OCI-LY7 (cell line): ENCODE measurements around the gene FDXR. TPM values are rescaled to one million over a fixed set of nuclear protein-coding genes. Genes with fewer than 3 reads are reported as not detected.

Source experiments
- BruUV-seq: library from RNA; stranded (reverse); fragments of 400-500 nt; replicated peaks from 2 replicates; lab custom pipeline; 2021; lab: Mats Ljungman, UMichigan
- CTCF ChIA-PET: fragments of 300-600 bp; sonication (Branson Sonifier 250); formaldehyde crosslinking; loops from one replicate; lab custom pipeline; 2022; ENCODE audit warnings: antibody characterized with exemption; ENCODE audit not compliant: unreplicated experiment; lab: Charles Lee
- POLR2A ChIA-PET: fragments of 300-600 bp; sonication (Branson Sonifier 250); formaldehyde crosslinking; loops from one replicate; lab custom pipeline; 2022; ENCODE audit warnings: antibody characterized with exemption; lab: Charles Lee
- DNase-seq: peaks from one replicate; pipeline ENCODE4 v3.0.0-alpha.2; 2015; ENCODE audit warnings: low spot score
- H2AFZ ChIP-seq: fragments of 200-600 bp; sonication (generic), shearing (Covaris generic); 2 replicates; pipeline ENCODE4 v1.6.1; 2014; ENCODE audit warnings: mild to moderate bottlenecking, antibody characterized with exemption, low read length, moderate library complexity
- H3K27ac ChIP-seq: fragments of 200-600 bp; sonication (generic); 2 replicates; pipeline ENCODE4 v1.5.1; 2014; ENCODE audit warnings: mixed run types, low read depth, mild to moderate bottlenecking, moderate library complexity, low read length, inconsistent platforms; ENCODE audit not compliant: poor library complexity, severe bottlenecking
- H3K36me3 ChIP-seq: fragments of 200-600 bp; sonication (generic); 2 replicates; pipeline ENCODE4 v1.6.1; 2014; ENCODE audit warnings: mild to moderate bottlenecking, antibody characterized with exemption, low read length, moderate library complexity, mixed read lengths; ENCODE audit not compliant: insufficient read depth
- H3K4me1 ChIP-seq: fragments of 200-600 bp; sonication (generic); 2 replicates; pipeline ENCODE4 v1.5.1; 2014; ENCODE audit warnings: mild to moderate bottlenecking, low read length; ENCODE audit not compliant: insufficient read depth, poor library complexity, severe bottlenecking
- H3K4me2 ChIP-seq: fragments of 200-600 bp; sonication (generic); 2 replicates; pipeline ENCODE4 v1.6.1; 2014; ENCODE audit warnings: mild to moderate bottlenecking, low read length
- H3K4me3 ChIP-seq: fragments of 200-600 bp; sonication (generic); 2 replicates; pipeline ENCODE4 v1.5.1; 2014; ENCODE audit warnings: mild to moderate bottlenecking, low read depth, low read length; ENCODE audit not compliant: poor library complexity, severe bottlenecking
- H3K79me2 ChIP-seq: fragments of 200-600 bp; sonication (generic); 2 replicates; pipeline ENCODE4 v1.6.1; 2016; ENCODE audit warnings: low read depth, mild to moderate bottlenecking, low read length, moderate library complexity, mixed read lengths; ENCODE audit not compliant: insufficient read depth
- H3K9me2 ChIP-seq: fragments of 200-600 bp; sonication (generic); 2 replicates; pipeline ENCODE4 v1.6.1; 2016; ENCODE audit warnings: mild to moderate bottlenecking, low read length, mixed read lengths; ENCODE audit not compliant: insufficient read depth
- H3K9me3 ChIP-seq: fragments of 200-600 bp; sonication (generic); 2 replicates; pipeline ENCODE4 v1.6.1; 2014; ENCODE audit warnings: mild to moderate bottlenecking, mixed run types, low read length, mixed read lengths
- H4K20me1 ChIP-seq: fragments of 200-600 bp; sonication (generic); 2 replicates; pipeline ENCODE4 v1.6.1; 2014; ENCODE audit warnings: mild to moderate bottlenecking, antibody characterized with exemption, low read length, moderate library complexity, mixed read lengths; ENCODE audit not compliant: insufficient read depth
- EZH2phosphoT487 ChIP-seq: fragments of 200-600 bp; sonication (generic); IDR thresholded peaks from 2 replicates; pipeline ENCODE4 v1.6.1; 2018; ENCODE audit warnings: low read depth, borderline replicate concordance, mild to moderate bottlenecking, mixed run types, antibody characterized with exemption, low read length, moderate library complexity, mixed read lengths
- intact Hi-C: fragments of 100-400 bp; cut with micrococcal nuclease; formaldehyde crosslinking; loops from one replicate; pipeline ENCODE4 v1.10.0; 2022; ENCODE audit not compliant: unreplicated experiment
- total RNA-seq, 2 experiments: library from RNA; depleted of rRNA in 1 of 2; stranded (reverse); fragments of >200 nt in 1 of 2; shearing (Covaris generic) in 1 of 2; gene quantifications; 2 replicates each; pipeline ENCODE4 v1.2.3, GENCODE V29; 2014 to 2022
- TF ChIP-seq, protein P1 (sequence below): fragments of 200-600 bp; sonication (generic); conservative IDR thresholded peaks from 2 replicates; pipeline ENCODE4 v1.5.1; 2014; ENCODE audit warnings: mild to moderate bottlenecking, antibody characterized with exemption, low read length, moderate library complexity, mixed read lengths

Gene FDXR
- total RNA-seq, 2 experiments from 2014 or later, result 12.2 to 18.3 TPM

DNA sequence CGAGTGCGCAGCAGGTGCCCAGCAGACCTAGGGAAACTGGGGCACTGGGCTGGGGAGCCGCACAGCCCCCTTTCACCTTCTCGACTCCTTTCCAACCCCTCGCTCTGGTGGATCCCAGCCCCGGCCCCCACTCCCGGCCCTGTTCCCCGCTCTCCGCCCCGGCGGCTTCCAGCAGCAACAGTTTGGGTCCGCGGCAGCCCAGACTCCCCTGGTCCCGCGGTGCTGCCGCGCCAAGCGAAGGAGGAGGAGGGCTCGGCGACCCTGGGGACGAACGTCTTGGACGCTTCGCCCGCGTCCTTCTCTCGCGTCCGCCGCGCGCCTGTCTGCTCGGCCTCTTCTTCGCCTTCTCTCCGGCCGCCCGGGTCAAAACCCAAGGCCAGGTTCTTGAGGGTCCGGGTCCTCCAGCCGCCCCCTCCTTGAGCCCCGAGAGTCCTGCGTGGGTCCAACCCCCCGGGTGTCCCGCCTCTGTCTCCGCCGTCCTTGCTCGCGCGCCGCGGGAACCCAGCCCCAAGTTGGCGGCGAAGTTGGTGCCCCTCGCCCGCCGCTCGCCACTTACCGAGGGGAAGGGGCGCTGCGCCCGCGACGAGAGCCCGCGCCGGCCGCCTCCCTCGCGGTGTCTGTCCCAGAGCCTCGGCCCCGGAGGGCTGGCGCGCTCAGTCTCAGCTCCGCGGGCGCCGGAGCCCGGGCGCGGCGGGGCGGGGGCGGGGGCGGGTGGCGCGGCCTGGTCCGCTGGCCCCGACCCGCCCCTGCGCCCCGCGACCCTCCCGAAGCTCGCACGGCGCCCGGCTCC lies 11.7 kb downstream of the FDXR start:
- POLR2A ChIA-PET, result no interaction called here

DNA sequence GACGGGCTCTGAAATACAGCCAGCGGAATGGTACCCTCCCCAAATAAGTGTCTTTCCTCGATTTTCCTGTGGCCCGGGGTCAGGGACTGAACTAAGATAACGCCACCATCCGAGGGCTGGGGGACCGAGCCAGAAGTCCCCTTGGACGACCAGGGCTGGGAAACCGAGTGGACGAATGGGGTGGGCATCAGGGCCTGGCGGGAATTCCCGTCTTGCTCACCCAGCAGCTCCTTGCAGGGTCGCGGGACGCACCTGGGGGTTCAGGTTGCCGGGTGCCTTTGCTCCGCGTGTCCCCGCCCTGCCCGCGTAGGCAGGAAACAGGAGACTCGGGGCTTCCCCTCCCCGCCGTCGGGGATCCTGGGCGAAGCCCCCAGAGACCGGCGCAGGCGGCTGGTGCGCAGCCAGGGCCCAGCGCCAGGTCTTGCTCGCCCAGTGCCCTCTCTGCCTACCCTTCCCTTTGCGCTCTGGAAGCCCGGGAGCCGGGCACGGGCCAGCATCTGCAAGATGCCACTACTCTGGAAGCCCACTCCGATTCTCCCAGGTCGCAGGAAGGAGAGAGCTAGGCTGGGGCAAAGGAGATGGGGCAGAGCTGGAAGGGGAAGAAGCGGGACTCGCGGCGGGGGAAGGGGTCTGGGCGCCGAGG lies 12.4 kb downstream of the FDXR start:
- no peaks in the 10 kb centered on the region for H3K36me3 ChIP-seq
- intact Hi-C loops, result no loop called here
- DNase-seq, result no peak
- H2AFZ ChIP-seq, result no peak overlapping the region
- H4K20me1 ChIP-seq, result no peaks in the 10 kb centered on the region
- no peaks in the 10 kb centered on the region for H3K79me2 ChIP-seq
- H3K4me2 ChIP-seq, result peak overlapping the region; percentile 39
- POLR2A ChIA-PET, result no interaction called here
- H3K4me3 ChIP-seq, result no peak overlapping the region
- peaks cover 10% of the 10 kb centered on the region for H3K4me1 ChIP-seq
- H3K9me3 ChIP-seq, result no peaks in the 10 kb centered on the region
- CTCF ChIA-PET, result interaction anchor here (0.7 kb wide), 1 partner anchor 84 kb away, joined by 3 read pairs; the partner anchor contains the start of gene NAT9
- no peaks in the 10 kb centered on the region for H3K9me2 ChIP-seq
- no peak overlapping the region for H3K27ac ChIP-seq
- no TSS peak for BruUV-seq
- TF ChIP-seq EZH2phosphoT487, result no peak
- TF ChIP-seq, protein P1, sequence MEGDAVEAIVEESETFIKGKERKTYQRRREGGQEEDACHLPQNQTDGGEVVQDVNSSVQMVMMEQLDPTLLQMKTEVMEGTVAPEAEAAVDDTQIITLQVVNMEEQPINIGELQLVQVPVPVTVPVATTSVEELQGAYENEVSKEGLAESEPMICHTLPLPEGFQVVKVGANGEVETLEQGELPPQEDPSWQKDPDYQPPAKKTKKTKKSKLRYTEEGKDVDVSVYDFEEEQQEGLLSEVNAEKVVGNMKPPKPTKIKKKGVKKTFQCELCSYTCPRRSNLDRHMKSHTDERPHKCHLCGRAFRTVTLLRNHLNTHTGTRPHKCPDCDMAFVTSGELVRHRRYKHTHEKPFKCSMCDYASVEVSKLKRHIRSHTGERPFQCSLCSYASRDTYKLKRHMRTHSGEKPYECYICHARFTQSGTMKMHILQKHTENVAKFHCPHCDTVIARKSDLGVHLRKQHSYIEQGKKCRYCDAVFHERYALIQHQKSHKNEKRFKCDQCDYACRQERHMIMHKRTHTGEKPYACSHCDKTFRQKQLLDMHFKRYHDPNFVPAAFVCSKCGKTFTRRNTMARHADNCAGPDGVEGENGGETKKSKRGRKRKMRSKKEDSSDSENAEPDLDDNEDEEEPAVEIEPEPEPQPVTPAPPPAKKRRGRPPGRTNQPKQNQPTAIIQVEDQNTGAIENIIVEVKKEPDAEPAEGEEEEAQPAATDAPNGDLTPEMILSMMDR, result no peak; the same call in 1 of the 2 replicates

More for the DNA sequence above, 11.7 kb downstream of the FDXR start:
- Histone ChIP-seq H3K27ac (no peak overlapping the region), H4K20me1 (no peaks in the 10 kb centered on the region), H3K9me2 (no peaks in the 10 kb centered on the region), H2AFZ (no peak overlapping the region), H3K4me2 (no peak overlapping the region), H3K36me3 (no peaks in the 10 kb centered on the region), H3K9me3 (no peaks in the 10 kb centered on the region), H3K4me3 (no peak overlapping the region), H3K4me1 (peaks cover 15% of the 10 kb centered on the region), H3K79me2 (no peaks in the 10 kb centered on the region)
- DNase-seq, result no peak
- CTCF ChIA-PET, result interaction anchor here (0.7 to 5.5 kb wide), 3 partner anchors 12 to 85 kb away, joined by 3 to 38 read pairs (median 7); partner anchors contain the start of genes FDXR and NAT9
- TF ChIP-seq, protein P1, result no peak
- no peak for TF ChIP-seq EZH2phosphoT487
- no TSS peak for BruUV-seq
- intact Hi-C loops, result no loop called here
